ENCODE measurements around the gene GTF3C1.

The GTF3C1 gene

GRCh38 chr16:27483624-27484023, 66.1 kb downstream of the GTF3C1 start:
- no peak for DNase-seq

DNA sequence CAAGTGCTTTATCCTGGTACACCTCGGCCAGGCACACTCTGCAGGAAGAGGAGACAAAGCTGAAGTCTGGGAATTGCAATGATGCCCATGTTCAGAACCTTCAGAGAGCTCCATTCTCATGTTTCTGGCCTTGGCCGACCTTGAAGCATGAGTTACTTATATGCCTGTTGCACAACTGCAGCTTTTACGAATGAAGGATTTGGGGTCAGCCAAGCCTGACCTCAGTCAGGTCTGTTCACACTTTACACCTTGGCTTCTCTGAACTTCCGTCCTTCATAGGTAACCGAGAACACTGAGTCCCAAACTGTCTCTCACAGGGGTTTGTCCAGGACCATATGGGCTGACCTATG, 66.7 kb downstream of the GTF3C1 start:
- DNase-seq: no peak

GRCh38 chr16:27482397-27483087, 67.2 kb downstream of the GTF3C1 start:
- DNase-seq: no peak

- no peak for DNase-seq
Measured at GRCh38 chr16:27481282-27481934, 68.3 kb downstream of the GTF3C1 start.

GRCh38 chr16:27480761-27481160, 69.0 kb downstream of the GTF3C1 start:
- no peak for DNase-seq

DNA sequence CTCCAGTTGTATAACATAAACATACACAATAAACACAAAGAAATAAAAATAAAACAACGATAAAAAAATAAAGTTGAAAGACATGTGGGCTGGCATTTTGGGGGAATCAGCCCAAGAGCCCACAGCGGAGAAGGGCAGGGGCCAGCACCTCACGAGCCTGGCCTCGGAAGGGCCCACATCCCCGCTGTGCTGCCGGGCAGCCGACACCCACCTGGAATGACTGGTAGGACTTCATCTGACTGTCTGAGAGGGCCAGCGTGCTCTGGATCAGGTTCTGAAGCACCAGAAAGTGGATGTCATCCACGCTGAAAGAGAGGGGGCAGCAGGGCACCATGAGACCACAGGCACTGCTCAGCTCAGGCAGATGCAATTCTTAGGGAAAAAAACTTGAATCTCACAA, 73.5 kb downstream of the GTF3C1 start:
- no peak for DNase-seq

GRCh38 chr16:27475561-27475960, 74.2 kb downstream of the GTF3C1 start:
- no peak for DNase-seq

GRCh38 chr16:27474921-27475320, 74.8 kb downstream of the GTF3C1 start:
- no peak for DNase-seq

DNA sequence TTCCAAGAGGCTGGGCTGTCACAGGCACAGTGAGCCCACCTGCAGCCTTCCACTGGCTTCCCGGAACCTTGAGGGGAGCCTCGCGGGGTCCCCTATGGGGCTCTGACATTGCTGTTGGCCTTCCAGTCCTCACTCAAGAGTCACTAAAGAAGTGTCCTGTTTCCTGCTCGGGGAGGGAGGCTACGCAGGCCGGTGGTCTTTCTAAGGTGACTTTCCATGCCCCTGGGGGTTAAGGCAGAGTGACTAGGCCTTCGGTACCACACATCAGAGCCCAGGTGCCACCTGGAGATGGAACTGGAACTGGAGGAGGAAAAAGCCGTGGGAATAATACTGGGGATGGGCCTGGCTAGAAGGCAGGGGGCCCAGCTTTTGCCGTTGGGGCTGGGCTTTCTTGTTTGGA, 75.7 kb downstream of the GTF3C1 start:
- DNase-seq: no peak

GRCh38 chr16:27473101-27473900, 76.4 kb downstream of the GTF3C1 start:
- DNase-seq: no peak

GRCh38 chr16:27472091-27473020, 77.4 kb downstream of the GTF3C1 start:
- DNase-seq: no peak

GRCh38 chr16:27471661-27472060, 78.1 kb downstream of the GTF3C1 start:
- no peak for DNase-seq

DNA sequence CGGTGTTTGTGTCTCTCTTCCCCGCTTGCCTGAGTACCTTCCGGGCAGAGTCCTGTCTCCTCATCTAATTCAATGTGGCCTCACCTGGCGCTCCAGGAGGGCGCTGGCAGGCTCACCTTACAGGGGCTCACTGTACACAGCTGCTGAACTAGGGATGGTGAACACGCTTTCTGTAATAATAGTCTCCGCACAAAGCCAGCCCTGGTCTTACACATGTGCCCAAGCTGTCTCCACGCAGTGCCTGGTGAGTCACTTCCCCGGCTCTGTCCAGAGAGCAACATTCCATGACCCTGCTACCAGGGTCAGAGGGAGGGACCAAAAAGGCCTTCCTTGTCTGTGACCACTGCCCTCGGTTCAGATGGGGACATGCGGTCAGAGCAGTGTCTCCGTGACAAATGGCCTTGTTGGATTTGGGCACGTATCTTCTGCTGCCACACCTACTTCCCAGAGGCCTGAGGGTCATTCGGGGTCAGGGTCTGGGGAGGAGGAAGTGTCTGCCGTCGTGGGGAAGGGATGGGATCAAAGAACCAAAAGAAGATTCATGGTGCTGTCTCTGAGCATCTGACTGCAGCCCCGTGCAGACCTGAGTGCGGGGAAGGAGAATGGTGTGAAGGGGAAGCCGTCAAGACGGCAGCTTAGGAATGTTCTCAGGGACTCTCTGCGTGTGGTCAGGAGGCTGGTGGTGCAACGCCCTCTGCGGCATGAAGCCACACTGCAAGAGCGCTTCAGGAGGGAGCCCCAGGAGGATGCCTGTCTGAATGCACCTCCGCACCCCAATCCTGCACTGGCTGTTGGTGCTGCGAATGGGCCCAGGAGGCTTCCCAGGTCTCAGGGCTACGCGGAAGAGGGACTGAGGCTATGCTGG, 78.9 kb downstream of the GTF3C1 start:
- DNase-seq: no peak

- DNase-seq: no peak
Measured at GRCh38 chr16:27468941-27469531, 80.7 kb downstream of the GTF3C1 start.

- DNase-seq: no peak
Measured at GRCh38 chr16:27465483-27465879, 84.2 kb downstream of the GTF3C1 start.

DNA sequence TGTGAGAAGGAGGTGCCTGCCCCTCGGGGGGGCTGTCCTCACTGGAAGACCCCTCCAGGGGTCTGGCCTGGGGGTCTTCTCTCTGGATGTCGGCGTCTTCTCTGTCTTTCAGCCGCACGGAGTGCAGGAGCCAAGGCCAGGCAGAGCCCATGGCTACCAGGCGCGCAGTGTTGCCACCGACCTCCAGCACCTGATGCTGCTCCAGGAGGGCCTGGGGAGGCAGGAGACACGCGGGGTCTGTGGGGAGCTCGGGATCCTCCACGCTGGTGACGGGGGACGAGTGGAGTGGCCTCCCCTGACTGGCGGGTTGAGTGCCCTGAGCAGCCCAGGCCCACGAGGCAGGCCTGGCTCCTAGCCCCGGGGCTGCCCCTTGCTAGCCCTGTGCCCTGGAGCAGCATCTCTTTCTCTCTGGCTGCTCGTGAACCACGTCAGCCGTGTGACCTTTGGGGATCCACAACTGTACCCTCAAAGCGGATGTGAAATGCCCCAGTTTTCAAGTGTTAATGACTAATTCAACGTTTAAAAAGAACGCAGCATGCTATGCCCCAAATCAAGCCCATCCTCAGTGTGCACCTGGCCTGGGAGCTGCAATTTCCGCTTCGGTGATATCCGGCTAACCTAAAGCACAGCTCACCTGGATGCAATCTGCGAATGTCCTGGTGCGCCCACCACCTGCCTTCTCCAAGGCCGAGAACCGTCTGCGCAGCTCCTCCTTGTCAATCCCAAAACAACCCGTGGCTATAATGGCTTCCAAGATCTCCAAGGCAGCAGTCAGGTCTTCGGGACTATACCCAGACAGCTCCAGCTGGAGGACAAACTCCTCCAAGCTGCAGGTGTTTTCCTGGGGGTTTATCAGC, 84.9 kb downstream of the GTF3C1 start:
- DNase-seq: no peak

- no peak for DNase-seq
Measured at GRCh38 chr16:27463741-27464591, 85.7 kb downstream of the GTF3C1 start.

DNA sequence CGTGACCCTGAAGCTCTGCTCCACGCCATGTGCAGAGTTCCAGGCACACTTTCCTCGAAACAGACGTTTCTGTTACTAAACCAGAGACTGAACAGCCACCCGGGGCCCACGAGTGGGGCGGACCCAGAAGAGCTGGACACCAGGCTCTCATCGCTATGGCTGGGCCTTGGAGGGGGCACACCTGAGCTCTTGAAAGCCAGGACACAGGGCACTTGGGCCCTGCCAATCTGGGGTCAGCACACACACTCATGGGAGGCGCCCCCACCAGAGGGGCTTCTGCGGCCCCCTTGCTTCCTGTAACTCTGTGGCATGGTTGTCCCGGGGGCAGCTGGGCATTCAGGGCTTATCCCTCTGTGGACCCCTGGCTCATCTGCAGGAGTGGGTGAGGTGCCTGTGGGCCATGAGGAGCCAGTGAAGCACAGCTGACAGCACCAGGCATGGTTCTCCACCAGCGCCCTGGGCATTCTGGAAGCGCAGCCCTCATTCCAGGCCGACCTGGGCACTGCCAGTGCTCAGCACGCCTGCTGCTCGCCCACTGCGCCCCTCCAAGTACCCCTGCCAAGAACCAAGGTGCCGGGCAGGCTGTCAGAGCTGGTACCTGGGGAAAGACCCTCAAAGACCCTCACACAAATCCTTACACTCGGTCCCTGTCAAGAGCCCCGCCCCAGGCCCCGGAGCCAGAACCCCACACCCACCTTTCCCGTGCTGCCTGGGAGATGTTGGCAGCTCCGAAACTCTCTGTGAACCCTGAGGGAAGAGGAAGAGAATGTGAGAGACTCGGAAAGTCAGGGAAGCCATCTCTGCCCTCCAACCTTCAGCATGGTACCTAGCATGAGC, 86.6 kb downstream of the GTF3C1 start:
- DNase-seq: no peak
